HCT116 (cell line): ENCODE data around the gene FAM162A. TPM values are rescaled to one million over a fixed set of nuclear protein-coding genes. Genes with fewer than 3 reads are reported as not detected.

ENCODE experiments used
- ATAC-seq: fragments of 200-7000 bp; cut with Tn5 transposase; 2 replicates; pipeline ENCODE4 v1.9.1; 2020; ENCODE audit warnings: mild to moderate bottlenecking, moderate library complexity
- BruUV-seq: library from RNA; stranded (reverse); fragments of 400-500 nt; replicated peaks from 2 replicates; lab custom pipeline; 2021; lab: Mats Ljungman, UMichigan
- CTCF ChIA-PET: fragments of 300-600 bp; sonication (Branson Sonifier 250); formaldehyde crosslinking; loops from one replicate; lab custom pipeline; 2021; ENCODE audit warnings: antibody characterized with exemption; lab: Charles Lee
- POLR2A ChIA-PET: fragments of 300-600, 350-600 bp; sonication (Branson Sonifier 250); formaldehyde crosslinking; loops from one replicate; lab custom pipeline; 2021; ENCODE audit warnings: antibody characterized with exemption; lab: Charles Lee
- RAD21 ChIA-PET, 2 experiments: fragments of 300-600 bp; sonication (Branson Sonifier 250); formaldehyde crosslinking; loops; one replicate each; lab custom pipeline; 2023; ENCODE audit warnings: low total read pairs in 2 of 2; ENCODE audit not compliant: uncharacterized antibody in 2 of 2, unreplicated experiment in 2 of 2, low non-redundant PET in 1 of 2; lab: Charles Lee
- DNase-seq: peaks from one replicate; pipeline ENCODE4 v3.0.0-alpha.2; 2010; ENCODE audit warnings: low read depth, low spot score
- H2AFZ ChIP-seq: fragments of 200-600 bp; shearing (Covaris generic), sonication (generic); 2 replicates; pipeline ENCODE4 v1.6.1; 2017; ENCODE audit warnings: low read depth, mixed run types, mixed read lengths, antibody characterized with exemption, low read length; ENCODE audit not compliant: poor library complexity, severe bottlenecking
- H3K27ac ChIP-seq: 2 replicates; pipeline ENCODE4 v1.5.1; 2012; ENCODE audit warnings: low read depth, low read length
- H3K27me3 ChIP-seq: fragments of 200-600 bp; sonication (generic); 2 replicates; pipeline ENCODE4 v1.6.1; 2016; ENCODE audit warnings: mixed run types, low read length, mixed read lengths; ENCODE audit not compliant: insufficient read depth
- H3K36me3 ChIP-seq, 2 experiments: fragments of 200-500 bp in 1 of 2; fragments of 200-600 bp in 1 of 2; sonication (Bioruptor generic) in 1 of 2; sonication (generic) in 1 of 2; 2 replicates each; pipeline versions ENCODE4 v1.5.1 to v1.6.1; 2014 to 2016; ENCODE audit warnings: low read length in 2 of 2, inconsistent platforms in 1 of 2, mixed read lengths in 1 of 2, mixed run types in 1 of 2; ENCODE audit not compliant: insufficient read depth in 2 of 2, control insufficient read depth in 1 of 2
- H3K4me1 ChIP-seq, 2 experiments: fragments of 200-600 bp in 1 of 2; sonication (generic) in 1 of 2; 2 replicates each; pipeline versions ENCODE4 v1.5.1 to v1.6.1; 2012 to 2017; ENCODE audit warnings: low read length in 2 of 2, inconsistent platforms in 1 of 2, mild to moderate bottlenecking in 1 of 2, mixed read lengths in 1 of 2, mixed run types in 1 of 2, moderate library complexity in 1 of 2; ENCODE audit not compliant: insufficient read depth in 2 of 2, control insufficient read depth in 1 of 2
- H3K4me2 ChIP-seq: fragments of 200-600 bp; sonication (generic); 2 replicates; pipeline ENCODE4 v1.6.1; 2017; ENCODE audit warnings: mixed run types, low read length, mixed read lengths
- H3K4me3 ChIP-seq, 2 experiments: fragments of 200-600 bp in 1 of 2; sonication (generic) in 1 of 2; replicated peaks in 1 of 2; 2 replicates each; pipeline ENCODE4 v1.5.1; 2011 to 2016; ENCODE audit warnings: low read length in 2 of 2, control low read depth in 1 of 2, low read depth in 1 of 2, mild to moderate bottlenecking in 1 of 2, mixed read lengths in 1 of 2, mixed run types in 1 of 2
- H3K79me2 ChIP-seq: fragments of 200-600 bp; sonication (generic); 2 replicates; pipeline ENCODE4 v1.6.1; 2017; ENCODE audit warnings: mild to moderate bottlenecking, mixed run types, low read length, moderate library complexity, mixed read lengths; ENCODE audit not compliant: insufficient read depth
- H3K9ac ChIP-seq: fragments of 200-600 bp; sonication (generic); 2 replicates; pipeline ENCODE4 v1.6.1; 2016; ENCODE audit warnings: low read length, mixed read lengths
- H3K9me2 ChIP-seq: fragments of 200-600 bp; sonication (generic), shearing (Covaris generic); 2 replicates; pipeline ENCODE4 v1.6.1; 2017; ENCODE audit warnings: mixed run types, mild to moderate bottlenecking, moderate library complexity; ENCODE audit not compliant: insufficient read depth
- H3K9me3 ChIP-seq, 2 experiments: fragments of 200-500 bp in 1 of 2; fragments of 200-600 bp in 1 of 2; sonication (Bioruptor generic) in 1 of 2; sonication (generic) in 1 of 2; 2 replicates each; pipeline ENCODE4 v1.6.1; 2014 to 2017; ENCODE audit warnings: low read length in 2 of 2, mixed read lengths in 2 of 2, inconsistent platforms in 1 of 2, low read depth in 1 of 2, mild to moderate bottlenecking in 1 of 2, mixed run types in 1 of 2, moderate library complexity in 1 of 2; ENCODE audit not compliant: control insufficient read depth in 1 of 2, insufficient read depth in 1 of 2
- H4K20me1 ChIP-seq: fragments of 200-600 bp; sonication (generic), shearing (Covaris generic); 2 replicates; pipeline ENCODE4 v1.6.1; 2017; ENCODE audit warnings: mixed run types, mild to moderate bottlenecking, moderate library complexity; ENCODE audit not compliant: insufficient read depth
- CBX3 ChIP-seq: IDR thresholded peaks from 2 replicates; pipeline ENCODE4 v1.6.1; 2012; ENCODE audit warnings: low read depth
- CEBPB ChIP-seq: IDR thresholded peaks from 2 replicates; pipeline ENCODE4 v1.6.1; 2012; ENCODE audit warnings: low read depth
- EGR1 ChIP-seq: IDR thresholded peaks from 2 replicates; pipeline ENCODE4 v1.6.1; 2012; ENCODE audit warnings: low read depth
- EZH2 ChIP-seq: fragments of 200-600 bp; sonication (generic); IDR thresholded peaks from 2 replicates; pipeline ENCODE4 v1.6.1; 2017; ENCODE audit warnings: antibody characterized with exemption, mixed run types
- EZH2phosphoT487 ChIP-seq: fragments of 200-600 bp; IDR thresholded peaks from 2 replicates; pipeline ENCODE4 v1.6.1; 2018; ENCODE audit warnings: antibody characterized with exemption, borderline replicate concordance
- FOSL1 ChIP-seq: IDR thresholded peaks from 2 replicates; pipeline ENCODE4 v1.6.1; 2012; ENCODE audit warnings: low read depth
- JUND ChIP-seq: IDR thresholded peaks from 2 replicates; pipeline ENCODE4 v1.6.1; 2012
- MAX ChIP-seq: IDR thresholded peaks from 2 replicates; pipeline ENCODE4 v1.6.1; 2012
- POLR2A ChIP-seq: IDR thresholded peaks from 2 replicates; pipeline ENCODE4 v1.7.0; 2011; ENCODE audit warnings: borderline replicate concordance; ENCODE audit not compliant: insufficient read depth, insufficient read length; ENCODE audit errors: extremely low read depth
- POLR2AphosphoS5 ChIP-seq: IDR thresholded peaks from 2 replicates; pipeline ENCODE4 v1.6.1; 2011; ENCODE audit warnings: mild to moderate bottlenecking, low read depth, low read length, moderate library complexity
- RAD21 ChIP-seq: IDR thresholded peaks from 2 replicates; pipeline ENCODE4 v1.6.1; 2012; ENCODE audit warnings: low read depth, mild to moderate bottlenecking
- SIN3A ChIP-seq: IDR thresholded peaks from 2 replicates; pipeline ENCODE4 v1.6.1; 2012; ENCODE audit warnings: low read depth
- SP1 ChIP-seq: IDR thresholded peaks from 2 replicates; pipeline ENCODE4 v1.6.1; 2012; ENCODE audit warnings: low read depth
- SRF ChIP-seq: IDR thresholded peaks from 2 replicates; pipeline ENCODE4 v1.6.1; 2012; ENCODE audit warnings: low read depth
- TCF7L2 ChIP-seq: IDR thresholded peaks from 2 replicates; pipeline ENCODE4 v1.7.0; 2011; ENCODE audit warnings: borderline replicate concordance, inconsistent platforms; ENCODE audit not compliant: insufficient read depth, insufficient read length; ENCODE audit errors: extremely low read depth
- YY1 ChIP-seq: IDR thresholded peaks from 2 replicates; pipeline ENCODE4 v1.6.1; 2011; ENCODE audit warnings: low read length, low read depth, moderate library complexity, mild to moderate bottlenecking; ENCODE audit not compliant: insufficient replicate concordance; ENCODE audit errors: extremely low read depth
- ZBTB33 ChIP-seq: IDR thresholded peaks from 2 replicates; pipeline ENCODE4 v1.6.1; 2011; ENCODE audit warnings: mild to moderate bottlenecking, low read length, moderate library complexity; ENCODE audit not compliant: insufficient replicate concordance; ENCODE audit errors: extremely low read depth
- ZFX ChIP-seq: fragments of 450-650 bp; IDR thresholded peaks from 2 replicates; pipeline ENCODE4 v1.6.1; 2017
- ZNF274 ChIP-seq: fragments of 200-500 bp; sonication (Bioruptor generic); IDR thresholded peaks from 2 replicates; pipeline ENCODE4 v1.6.1; 2014; ENCODE audit warnings: mild to moderate bottlenecking, low read depth, low read length, inconsistent platforms
- intact Hi-C: fragments of 100-400 bp; cut with micrococcal nuclease; formaldehyde crosslinking; loops from 2 replicates; pipeline ENCODE4 v1.10.0; 2022
- total RNA-seq: library from RNA; stranded (reverse); gene quantifications from one replicate; pipeline ENCODE4 v1.2.1, GENCODE V29; 2021; ENCODE audit not compliant: unreplicated experiment
- TF ChIP-seq, protein P1 (sequence below): IDR thresholded peaks from 2 replicates; pipeline ENCODE4 v1.6.1; 2012

FAM162A gene
- total RNA-seq, 1 experiment from 2014 or later: 74.1 TPM

DNA sequence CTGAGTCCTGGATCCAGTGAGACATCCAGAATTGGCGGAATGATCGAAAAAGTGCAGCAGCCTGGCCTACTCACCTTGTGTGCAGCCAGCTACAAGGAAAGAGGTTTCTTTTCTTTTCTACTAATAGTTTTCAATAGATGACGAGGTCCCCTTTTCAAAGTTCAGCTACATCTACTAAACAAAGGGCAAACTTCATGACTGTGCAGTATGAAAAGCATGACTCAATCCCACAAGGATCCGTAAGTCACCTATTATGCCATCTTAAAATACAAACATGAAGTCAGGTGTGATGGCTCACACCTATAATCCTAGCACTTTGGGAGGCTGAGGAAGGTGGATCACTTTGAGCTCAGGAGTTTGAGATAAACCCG lies 17.6 kb upstream of the FAM162A start:
- TF ChIP-seq YY1 (no peak), POLR2A (no peak), EZH2phosphoT487 (no peak), CEBPB (no peak), JUND (no peak), TCF7L2 (no peak), CBX3 (no peak), SIN3A (no peak)
- TF ChIP-seq, all 23 proteins: peak for 0
- DNase-seq: no peak
- Histone ChIP-seq H3K9ac (no peak overlapping the region), H3K4me1 (peaks cover 0 to 18% of the 10 kb centered on the region in 2 experiments; a peak in 1 of 4 replicates), H2AFZ (no peak overlapping the region), H3K4me3 (no peak overlapping the region), H3K9me3 (no peaks in the 10 kb centered on the region), H3K4me2 (no peak overlapping the region), H3K9me2 (no peaks in the 10 kb centered on the region), H3K36me3 (peaks cover 24 to 31% of the 10 kb centered on the region in 2 experiments; a peak in 3 of 4 replicates), H3K27me3 (no peaks in the 10 kb centered on the region), H3K27ac (no peak overlapping the region), H3K79me2 (peaks cover 26% of the 10 kb centered on the region), H4K20me1 (peaks cover 3% of the 10 kb centered on the region; the same call in 1 of the 2 replicates)
- BruUV-seq: no TSS peak
- RAD21 ChIA-PET: no interaction called here
- CTCF ChIA-PET: interaction anchor here (0.8 kb wide), 1 partner anchor 27 kb away, joined by 3 read pairs; no protein-coding TSS in a partner anchor
- POLR2A ChIA-PET: no interaction called here
- no peak for ATAC-seq
- intact Hi-C loops: no loop called here

- ATAC-seq (no peak), DNase-seq (no peak)
- peaks cover 2 to 15% of the 10 kb centered on the region in 2 experiments; a peak in 1 of 4 replicates for H3K36me3 ChIP-seq
- BruUV-seq: no TSS peak
- RAD21 ChIA-PET: no interaction called here
- no peak overlapping the region for H3K4me3 ChIP-seq
- no peak overlapping the region for H2AFZ ChIP-seq
- no peaks in the 10 kb centered on the region for H3K4me1 ChIP-seq
- no peak overlapping the region for H3K27ac ChIP-seq
- no peaks in the 10 kb centered on the region for H3K9me2 ChIP-seq
- CTCF ChIA-PET: interaction anchor here (0.7 kb wide), 1 partner anchor 10 kb away, joined by 3 read pairs; the partner anchor contains the start of gene FAM162A
- peaks cover 99% of the 10 kb centered on the region for H3K79me2 ChIP-seq
- intact Hi-C loops: no loop called here
- no peak overlapping the region for H3K9ac ChIP-seq
- no peak overlapping the region for H3K4me2 ChIP-seq
- no peaks in the 10 kb centered on the region for H4K20me1 ChIP-seq
- no peaks in the 10 kb centered on the region for H3K9me3 ChIP-seq
- POLR2A ChIA-PET: no interaction called here
- H3K27me3 ChIP-seq: no peaks in the 10 kb centered on the region
- TF ChIP-seq MAX (no peak), FOSL1 (no peak), ZBTB33 (no peak), JUND (no peak), SP1 (no peak), EGR1 (no peak), ZFX (no peak), SRF (no peak), POLR2AphosphoS5 (no peak), EZH2 (no peak), RAD21 (no peak), YY1 (no peak), CBX3 (no peak), ZNF274 (no peak)
- TF ChIP-seq, protein P1, sequence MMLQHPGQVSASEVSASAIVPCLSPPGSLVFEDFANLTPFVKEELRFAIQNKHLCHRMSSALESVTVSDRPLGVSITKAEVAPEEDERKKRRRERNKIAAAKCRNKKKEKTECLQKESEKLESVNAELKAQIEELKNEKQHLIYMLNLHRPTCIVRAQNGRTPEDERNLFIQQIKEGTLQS: no peak
These were observed 9.9 kb upstream of the FAM162A start for GRCh38 chr3:122374034-122374433.
